Smooth muscle cell (in vitro differentiated cells): ENCODE measurements around the gene APOA5. TPM values are rescaled to one million over a fixed set of nuclear protein-coding genes. Genes with fewer than 3 reads are reported as not detected.

Experiments used
- DNase-seq: peaks from one replicate; lab custom pipeline; 2025; ENCODE audit not compliant: unreplicated experiment; lab: John Stamatoyannopoulos, UW
- H2AFZ ChIP-seq: fragments of 200-600 bp; sonication (generic); 2 replicates; pipeline ENCODE4 v1.6.0; 2016; ENCODE audit warnings: antibody characterized with exemption, low read depth, mild to moderate bottlenecking
- H3F3A ChIP-seq: fragments of 200-600 bp; sonication (generic); 2 replicates; pipeline ENCODE4 v1.6.0; 2017; ENCODE audit warnings: antibody characterized with exemption, low read depth
- H3K27ac ChIP-seq: fragments of 200-600 bp; sonication (generic); 2 replicates; pipeline ENCODE4 v1.5.1; 2016; ENCODE audit warnings: low read depth, mild to moderate bottlenecking
- H3K27me3 ChIP-seq: fragments of 200-600 bp; sonication (generic); 2 replicates; pipeline ENCODE4 v1.6.1; 2016; ENCODE audit warnings: low read depth, mild to moderate bottlenecking
- H3K36me3 ChIP-seq: fragments of 200-600 bp; sonication (generic); 2 replicates; pipeline ENCODE4 v1.5.1; 2016; ENCODE audit warnings: low read depth
- H3K4me1 ChIP-seq: fragments of 200-600 bp; sonication (generic); 2 replicates; pipeline ENCODE4 v1.5.1; 2016; ENCODE audit warnings: low read depth
- H3K4me2 ChIP-seq: fragments of 200-600 bp; sonication (generic); 2 replicates; pipeline ENCODE4 v1.6.0; 2016; ENCODE audit warnings: mild to moderate bottlenecking
- H3K4me3 ChIP-seq: fragments of 200-600 bp; sonication (generic); 2 replicates; pipeline ENCODE4 v1.5.1; 2016; ENCODE audit warnings: mild to moderate bottlenecking
- H3K79me2 ChIP-seq: fragments of 200-600 bp; sonication (generic); 2 replicates; pipeline ENCODE4 v1.6.0; 2016; ENCODE audit warnings: low read depth, mild to moderate bottlenecking
- H3K9ac ChIP-seq: fragments of 200-600 bp; sonication (generic); 2 replicates; pipeline ENCODE4 v1.6.0; 2016; ENCODE audit warnings: low read depth
- H3K9me3 ChIP-seq: fragments of 200-600 bp; sonication (generic); replicated peaks from 2 replicates; pipeline ENCODE4 v1.5.1; 2016; ENCODE audit warnings: low read depth
- H4K20me1 ChIP-seq: fragments of 200-600 bp; sonication (generic); 2 replicates; pipeline ENCODE4 v1.6.0; 2016; ENCODE audit warnings: low read depth
- WGBS: methylation state at CpG from one replicate; pipeline ENCODE4 v1.1.7; 2016; ENCODE audit warnings: low lambda C conversion rate; 5-methylcytosine and 5-hydroxymethylcytosine counted together
- polyA plus RNA-seq: library from polyadenylated mRNA; unstranded; fragments of >200 nt; fragmentation: Nextera tagmentation; extraction: Ambion mirVana; gene quantifications from 2 replicates; pipeline ENCODE4 v1.2.1, GENCODE V29; 2016
- total RNA-seq: library from RNA; depleted of rRNA; stranded (reverse); fragments of >200 nt; gene quantifications from 2 replicates; pipeline ENCODE4 v1.2.3, GENCODE V29; 2014
- TF ChIP-seq, protein P1 (sequence below): fragments of 200-600 bp; sonication (generic); IDR thresholded peaks from 2 replicates; pipeline ENCODE4 v1.5.1; 2017; ENCODE audit warnings: borderline replicate concordance, mild to moderate bottlenecking, antibody characterized with exemption; ENCODE audit not compliant: insufficient read depth, poor library complexity, severe bottlenecking

The APOA5 gene
- total and polyA plus RNA-seq, 2 experiments from 2014 or later: not detected

DNA sequence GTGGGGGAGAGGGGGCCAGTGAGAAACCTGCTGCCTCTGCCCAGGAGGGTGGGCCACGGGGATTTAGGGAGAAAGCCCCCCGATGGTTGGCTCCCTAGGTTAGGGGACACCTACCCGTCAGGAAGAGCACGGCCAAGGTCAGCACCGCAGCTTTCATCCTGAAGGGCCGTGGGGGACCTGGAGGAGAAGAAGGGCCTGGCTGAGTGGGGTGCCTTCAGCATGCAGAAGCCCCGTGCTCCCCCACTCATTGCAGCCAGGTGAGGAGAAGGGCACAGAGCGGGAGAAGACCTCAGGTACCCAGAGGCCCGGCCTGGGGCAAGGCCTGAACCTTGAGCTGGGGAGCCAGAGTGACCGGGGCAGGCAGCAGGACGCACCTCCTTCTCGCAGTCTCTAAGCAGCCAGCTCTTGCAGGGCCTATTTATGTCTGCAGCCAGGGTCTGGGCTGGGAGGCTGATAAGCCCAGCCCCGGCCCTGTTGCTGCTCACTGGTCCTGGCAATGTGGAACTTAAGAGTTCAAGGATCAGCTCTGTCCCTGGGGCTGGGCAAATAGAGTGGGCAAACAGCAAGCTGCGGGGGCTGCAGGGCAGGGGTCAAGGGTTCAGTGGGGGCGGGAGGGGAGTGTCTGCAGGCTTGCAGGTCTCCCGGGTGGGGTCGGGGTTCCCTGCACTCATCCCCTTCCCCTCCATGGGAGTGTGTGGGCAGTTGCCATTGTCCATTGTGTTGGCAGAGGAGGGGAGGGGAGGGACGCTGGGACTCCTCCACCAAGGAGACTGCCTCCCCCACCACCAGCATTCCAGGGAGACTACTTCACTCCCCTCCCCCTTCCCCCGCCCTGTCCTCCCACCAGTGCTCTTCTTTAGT lies 45.8 kb upstream of the APOA5 start, which contains the start of gene APOA1:
Gene APOA1, minus strand, starts transcription at position 392 of the 861 bp plus-strand sequence. Its CDS starts 235 bp downstream, at position 157.
- no peak within 1 kb of the TSS for H3K9ac ChIP-seq
- H2AFZ ChIP-seq: no peak within 1 kb of the TSS
- no peaks in the 10 kb centered on the region for H3K9me3 ChIP-seq
- no peaks in the 10 kb centered on the region for H3K36me3 ChIP-seq
- no peaks in the 10 kb centered on the region for H3F3A ChIP-seq
- H3K4me1 ChIP-seq: peaks cover 3% of the 10 kb centered on the region
- TF ChIP-seq, protein P1, sequence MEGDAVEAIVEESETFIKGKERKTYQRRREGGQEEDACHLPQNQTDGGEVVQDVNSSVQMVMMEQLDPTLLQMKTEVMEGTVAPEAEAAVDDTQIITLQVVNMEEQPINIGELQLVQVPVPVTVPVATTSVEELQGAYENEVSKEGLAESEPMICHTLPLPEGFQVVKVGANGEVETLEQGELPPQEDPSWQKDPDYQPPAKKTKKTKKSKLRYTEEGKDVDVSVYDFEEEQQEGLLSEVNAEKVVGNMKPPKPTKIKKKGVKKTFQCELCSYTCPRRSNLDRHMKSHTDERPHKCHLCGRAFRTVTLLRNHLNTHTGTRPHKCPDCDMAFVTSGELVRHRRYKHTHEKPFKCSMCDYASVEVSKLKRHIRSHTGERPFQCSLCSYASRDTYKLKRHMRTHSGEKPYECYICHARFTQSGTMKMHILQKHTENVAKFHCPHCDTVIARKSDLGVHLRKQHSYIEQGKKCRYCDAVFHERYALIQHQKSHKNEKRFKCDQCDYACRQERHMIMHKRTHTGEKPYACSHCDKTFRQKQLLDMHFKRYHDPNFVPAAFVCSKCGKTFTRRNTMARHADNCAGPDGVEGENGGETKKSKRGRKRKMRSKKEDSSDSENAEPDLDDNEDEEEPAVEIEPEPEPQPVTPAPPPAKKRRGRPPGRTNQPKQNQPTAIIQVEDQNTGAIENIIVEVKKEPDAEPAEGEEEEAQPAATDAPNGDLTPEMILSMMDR: no peak
- no peaks in the 10 kb centered on the region for H3K27me3 ChIP-seq
- no peak within 1 kb of the TSS for H3K4me2 ChIP-seq
- no peaks in the 10 kb centered on the region for H3K79me2 ChIP-seq
- H4K20me1 ChIP-seq: no peaks in the 10 kb centered on the region
- 75% methylated on average over 19 of the region's 19 CpGs for WGBS
- H3K27ac ChIP-seq: no peak within 1 kb of the TSS
- peak within 1 kb of the TSS; percentile 16 for H3K4me3 ChIP-seq
- DNase-seq: no peak

DNA sequence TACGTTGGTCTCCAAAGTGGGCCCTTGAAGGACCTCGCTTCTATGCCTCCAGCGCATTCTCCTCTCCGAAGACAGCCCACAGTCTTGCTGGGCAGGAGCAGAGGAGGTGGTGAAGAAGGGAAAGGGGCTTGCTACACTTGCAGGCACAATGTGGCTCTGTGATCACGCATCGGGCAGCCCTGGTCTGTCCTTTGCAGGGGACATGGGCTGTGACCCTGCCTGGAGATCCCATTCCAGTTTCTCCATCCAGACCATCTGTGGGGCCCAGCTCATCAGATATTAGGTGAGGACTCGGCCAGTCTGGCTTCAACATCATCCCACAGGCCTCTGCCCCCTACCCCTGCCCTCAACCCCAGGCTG lies 44.9 kb upstream of the APOA5 start:
- H3K4me1 ChIP-seq: peaks cover 3% of the 10 kb centered on the region
- no peaks in the 10 kb centered on the region for H3K36me3 ChIP-seq
- no peaks in the 10 kb centered on the region for H3F3A ChIP-seq
- over 99% methylated on average over 6 of the region's 7 CpGs for WGBS
- H3K9me3 ChIP-seq: no peaks in the 10 kb centered on the region
- H2AFZ ChIP-seq: no peak overlapping the region
- H4K20me1 ChIP-seq: no peaks in the 10 kb centered on the region
- TF ChIP-seq, protein P1: no peak
- no peak overlapping the region for H3K4me2 ChIP-seq
- no peak overlapping the region for H3K27ac ChIP-seq
- no peak for DNase-seq
- H3K27me3 ChIP-seq: no peaks in the 10 kb centered on the region
- peak overlapping the region; percentile 16 for H3K4me3 ChIP-seq
- no peak overlapping the region for H3K9ac ChIP-seq
- no peaks in the 10 kb centered on the region for H3K79me2 ChIP-seq

DNA sequence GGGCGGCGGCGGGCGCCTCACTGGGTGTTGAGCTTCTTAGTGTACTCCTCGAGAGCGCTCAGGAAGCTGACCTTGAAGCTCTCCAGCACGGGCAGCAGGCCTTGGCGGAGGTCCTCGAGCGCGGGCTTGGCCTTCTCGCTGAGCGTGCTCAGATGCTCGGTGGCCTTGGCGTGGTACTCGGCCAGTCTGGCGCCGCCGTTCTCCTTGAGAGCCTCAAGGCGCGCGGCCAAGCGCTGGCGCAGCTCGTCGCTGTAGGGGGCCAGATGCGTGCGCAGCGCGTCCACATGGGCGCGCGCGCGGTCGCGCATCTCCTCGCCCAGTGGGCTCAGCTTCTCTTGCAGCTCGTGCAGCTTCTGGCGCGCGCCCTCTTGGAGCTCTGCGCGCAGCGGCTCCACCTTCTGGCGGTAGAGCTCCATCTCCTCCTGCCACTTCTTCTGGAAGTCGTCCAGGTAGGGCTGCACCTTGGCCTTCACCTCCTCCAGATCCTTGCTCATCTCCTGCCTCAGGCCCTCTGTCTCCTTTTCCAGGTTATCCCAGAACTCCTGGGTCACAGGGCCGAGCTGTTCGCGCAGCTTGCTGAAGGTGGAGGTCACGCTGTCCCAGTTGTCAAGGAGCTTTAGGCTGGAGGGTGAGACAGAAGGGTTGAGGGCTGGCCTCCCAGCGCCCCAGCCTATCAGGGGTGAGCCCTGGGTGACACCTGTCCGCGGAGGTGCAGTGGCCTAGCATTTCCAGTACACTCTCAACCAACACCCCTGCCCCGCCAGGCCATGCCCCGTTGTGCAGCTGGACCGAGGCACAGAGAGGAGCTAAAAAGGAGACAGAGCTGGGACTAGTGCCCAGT lies 44.3 kb upstream of the APOA5 start:
- Histone ChIP-seq H3F3A (no peaks in the 10 kb centered on the region), H3K27me3 (no peaks in the 10 kb centered on the region), H3K36me3 (no peaks in the 10 kb centered on the region), H3K4me3 (peak overlapping the region; percentile 43), H3K4me1 (peaks cover 3% of the 10 kb centered on the region), H3K79me2 (no peaks in the 10 kb centered on the region), H3K9ac (no peak overlapping the region), H3K27ac (no peak overlapping the region), H3K4me2 (peak overlapping the region; percentile 76), H4K20me1 (no peaks in the 10 kb centered on the region), H3K9me3 (no peaks in the 10 kb centered on the region), H2AFZ (peak overlapping the region; percentile 71)
- peak; percentile 49 for DNase-seq
- TF ChIP-seq, protein P1: peak; percentile 31
- WGBS: 16% methylated on average over 53 of the region's 57 CpGs
